Stimulated activated CD4-positive, alpha-beta T cell treated with anti-CD3 and anti-CD28 coated beads, Interleukin-12 subunit alpha, Interleukin-12 subunit beta, amount 100 ng/mL, for 4 hours (primary cell): ENCODE measurements around the gene JADE1.

Experiments used
- DNase-seq: peaks from one replicate; pipeline ENCODE4 v3.0.0-alpha.2; 2020

JADE1 gene

GRCh38 chr4:128846063-128846462 lies 36.6 kb downstream of the JADE1 start:
- no peak for DNase-seq

DNA sequence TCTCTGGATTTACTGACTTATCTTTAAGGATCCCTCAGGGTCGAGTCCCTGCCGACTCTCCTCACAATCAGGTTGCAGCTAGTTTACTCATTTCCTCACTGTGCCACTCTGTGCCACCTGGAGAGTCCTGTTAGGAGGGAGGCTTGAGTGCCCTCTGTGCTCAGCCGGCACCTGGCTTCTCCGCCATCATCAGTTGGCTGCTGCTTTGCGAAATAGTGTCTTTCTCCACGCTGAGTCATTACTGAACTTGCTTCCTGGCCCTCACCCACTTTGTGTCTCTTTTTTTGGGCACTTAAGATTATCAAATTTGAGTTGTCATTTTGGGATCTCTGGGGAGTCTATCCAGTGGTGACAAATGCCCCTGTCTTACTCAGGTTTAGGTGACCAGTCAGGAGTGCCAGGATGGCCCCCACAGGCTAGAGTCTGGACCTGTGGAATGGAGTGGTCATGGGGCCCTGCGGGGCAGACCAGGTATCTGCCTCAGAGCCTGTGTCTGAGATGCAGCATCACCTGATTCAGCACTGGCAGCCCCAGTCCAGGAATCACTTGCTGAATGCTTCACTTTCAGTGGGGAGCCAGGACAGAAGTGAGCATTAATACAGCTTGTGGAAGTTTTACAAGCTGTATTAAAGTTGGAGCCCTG lies 37.7 kb downstream of the JADE1 start:
- DNase-seq, result no peak

DNA sequence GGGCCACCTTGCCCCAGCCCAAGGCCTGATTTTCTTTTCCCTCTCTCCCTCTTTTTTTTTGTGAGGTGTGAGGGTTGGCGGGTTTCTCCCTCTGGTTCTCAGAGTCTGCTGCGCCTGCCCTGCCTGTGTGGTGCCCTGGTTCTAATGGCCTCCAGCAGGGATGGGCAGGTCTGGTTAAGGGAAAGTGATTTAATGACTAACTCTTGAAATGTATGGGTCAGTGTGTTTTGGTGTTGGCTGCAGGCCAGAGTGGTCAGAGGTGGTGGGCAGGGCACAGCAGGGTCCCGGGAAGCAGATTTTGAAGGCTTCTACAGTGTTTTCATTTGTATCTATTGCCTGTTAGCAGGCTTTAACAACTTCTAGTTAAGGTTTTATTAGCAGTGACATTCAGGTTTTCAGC lies 39.0 kb downstream of the JADE1 start:
- DNase-seq, result no peak

- no peak for DNase-seq
Measured at GRCh38 chr4:128850252-128850651, 40.8 kb downstream of the JADE1 start.

DNA sequence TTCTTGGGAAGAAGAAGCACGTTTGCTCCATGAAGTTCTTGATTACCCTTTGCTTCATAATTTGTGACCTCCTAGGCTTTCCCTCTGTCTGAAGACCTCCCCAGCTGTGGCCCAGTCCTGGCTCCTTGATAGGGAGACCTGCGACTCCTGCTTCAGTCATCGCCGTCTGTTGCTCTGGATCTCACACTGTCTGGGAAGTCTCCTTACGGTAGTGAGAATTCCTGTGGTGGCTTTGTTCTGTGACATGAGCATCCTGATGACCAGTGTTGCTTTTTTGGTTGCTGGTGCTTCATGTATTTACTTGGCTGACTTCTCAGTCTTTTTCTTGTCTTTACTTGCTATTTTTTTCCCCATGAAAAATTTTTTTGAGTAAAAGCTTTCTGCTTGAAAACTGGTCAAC lies 44.2 kb downstream of the JADE1 start:
- no peak for DNase-seq

- no peak for DNase-seq
Measured at GRCh38 chr4:128854433-128854832, 44.9 kb downstream of the JADE1 start.

GRCh38 chr4:128855621-128856020 lies 46.1 kb downstream of the JADE1 start:
- no peak for DNase-seq

GRCh38 chr4:128856246-128856645 lies 46.7 kb downstream of the JADE1 start:
- no peak for DNase-seq

GRCh38 chr4:128858879-128859671 lies 49.6 kb downstream of the JADE1 start:
- no peak for DNase-seq

DNA sequence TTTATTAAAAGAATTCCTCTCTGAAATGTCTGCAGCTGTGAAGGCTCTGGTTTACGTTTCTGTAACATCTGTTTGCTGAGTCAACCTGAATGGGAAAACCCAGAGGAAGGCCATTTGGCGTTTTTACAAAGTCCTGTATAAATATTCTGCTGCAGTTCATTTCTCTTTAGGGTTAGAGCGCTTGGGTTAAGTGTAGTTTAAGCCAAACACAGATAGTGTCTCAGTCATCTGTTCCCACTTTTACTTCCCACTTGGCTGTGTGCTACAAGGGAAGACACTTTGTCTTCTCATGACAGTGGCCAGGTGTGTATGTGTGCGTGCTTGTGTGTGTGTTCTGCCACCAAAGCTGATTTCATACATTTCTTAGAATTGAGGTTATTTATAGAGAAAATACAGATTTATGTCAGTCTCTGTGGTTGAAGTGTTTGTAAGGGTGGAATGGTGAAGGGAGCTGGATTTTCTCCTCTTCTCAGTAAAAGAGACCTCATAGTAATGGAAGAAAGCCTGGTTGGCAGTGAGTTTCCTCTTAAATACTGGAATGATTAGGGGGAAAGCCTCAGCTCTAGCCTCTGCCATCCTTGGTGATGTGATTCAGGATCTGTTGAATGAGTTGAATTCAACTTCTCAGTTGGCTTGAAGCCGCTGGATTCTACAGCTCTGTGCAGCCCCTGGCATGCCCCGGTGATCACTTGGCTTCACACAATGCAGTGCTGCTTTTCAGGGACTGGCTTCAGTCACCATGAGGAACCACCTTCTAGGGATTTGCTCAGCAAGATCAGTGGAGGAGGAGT lies 50.6 kb downstream of the JADE1 start:
- DNase-seq, result no peak

GRCh38 chr4:128861856-128862518 lies 52.5 kb downstream of the JADE1 start:
- no peak for DNase-seq

DNA sequence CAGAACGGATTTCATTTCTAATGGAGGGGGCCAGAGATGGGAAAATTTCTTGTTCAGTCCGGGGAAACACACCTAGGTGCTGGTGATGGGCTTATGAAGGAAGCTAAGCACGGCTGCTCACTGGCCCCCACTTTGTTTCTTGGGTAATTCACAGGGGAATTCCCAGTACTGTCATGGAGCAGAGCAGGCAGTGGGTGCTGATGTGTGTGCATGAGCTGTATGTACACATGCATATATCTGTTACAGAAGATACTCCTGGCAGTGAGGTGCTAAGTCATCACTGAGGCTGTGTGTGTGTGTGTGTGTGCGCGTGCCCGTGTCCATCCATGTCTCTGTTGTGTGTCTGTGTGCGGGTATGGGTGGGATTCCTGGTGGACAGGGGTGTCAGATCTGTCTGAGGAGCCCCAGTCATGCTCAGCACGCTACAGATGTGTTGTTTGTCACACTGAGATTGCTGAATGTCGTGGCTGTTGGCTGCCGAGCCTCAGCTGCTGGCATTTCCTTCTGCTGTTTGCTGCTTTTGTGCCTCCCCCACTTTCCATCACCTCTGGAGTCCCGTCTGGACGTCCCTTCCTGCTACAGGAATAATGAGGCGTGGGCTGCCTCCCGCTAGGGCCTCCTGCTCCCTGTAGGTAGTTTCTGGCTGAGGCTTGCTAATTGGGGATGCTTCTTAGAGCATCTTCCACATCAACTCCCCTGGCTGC lies 53.3 kb downstream of the JADE1 start:
- peak; percentile 28 for DNase-seq

DNA sequence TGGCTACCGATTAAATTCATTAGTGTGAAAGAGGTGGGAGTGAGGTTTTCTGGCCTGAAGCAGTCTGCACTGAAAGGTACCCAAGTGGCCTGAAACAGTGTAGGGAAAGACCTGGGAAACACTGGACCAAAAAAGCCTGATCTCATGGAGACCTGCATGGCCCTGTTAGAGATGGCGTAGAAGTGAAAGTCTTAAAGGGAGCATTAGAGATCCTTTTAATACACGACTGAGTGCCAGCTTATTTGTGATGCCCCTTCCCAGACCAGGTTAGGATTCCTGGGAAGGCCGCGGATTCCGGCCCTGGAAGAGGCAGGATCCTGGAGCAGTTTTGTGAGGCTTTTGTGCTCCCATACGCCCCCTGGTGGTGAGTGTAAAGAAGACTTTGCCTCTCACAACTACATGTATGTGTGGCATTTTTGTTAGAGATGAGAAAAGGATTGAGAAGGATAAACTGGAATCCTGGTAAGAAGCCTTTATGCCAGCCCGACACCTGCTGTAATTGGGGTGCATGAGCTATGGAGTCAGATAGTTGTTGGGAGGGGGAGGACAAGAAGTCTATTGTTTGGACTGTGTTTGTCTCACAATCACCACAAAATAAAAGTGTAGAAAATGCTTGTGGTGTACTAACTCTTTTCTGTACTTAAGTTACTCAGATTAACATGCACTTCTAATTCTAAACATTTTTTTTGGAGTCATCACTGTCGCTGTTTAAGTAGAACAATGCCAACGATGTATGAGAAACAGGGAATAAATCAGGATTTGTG lies 54.0 kb downstream of the JADE1 start:
- DNase-seq, result peak; percentile 57

DNA sequence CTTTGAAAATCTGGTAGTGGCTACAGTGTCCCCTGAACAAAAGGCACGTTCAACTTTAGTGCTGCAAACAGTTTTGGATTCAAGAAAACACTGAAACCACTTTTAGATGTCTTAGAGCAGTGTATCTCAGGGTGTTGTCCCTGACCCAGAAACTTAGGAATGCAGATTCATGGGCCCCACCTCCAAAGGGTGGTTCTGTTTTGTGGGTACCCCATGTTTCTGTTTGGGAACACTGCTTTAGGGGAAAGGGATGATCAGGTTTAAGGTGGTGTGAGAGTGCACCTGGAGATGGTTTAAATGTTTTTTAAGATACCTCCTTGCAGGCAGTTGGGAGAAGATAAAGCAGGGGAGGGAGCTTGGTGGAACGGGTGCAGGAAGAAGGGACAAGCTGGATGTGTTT lies 55.6 kb downstream of the JADE1 start:
- no peak for DNase-seq

GRCh38 chr4:128866269-128866668 lies 56.8 kb downstream of the JADE1 start:
- no peak for DNase-seq

GRCh38 chr4:128866691-128867090 lies 57.2 kb downstream of the JADE1 start:
- DNase-seq, result no peak

DNA sequence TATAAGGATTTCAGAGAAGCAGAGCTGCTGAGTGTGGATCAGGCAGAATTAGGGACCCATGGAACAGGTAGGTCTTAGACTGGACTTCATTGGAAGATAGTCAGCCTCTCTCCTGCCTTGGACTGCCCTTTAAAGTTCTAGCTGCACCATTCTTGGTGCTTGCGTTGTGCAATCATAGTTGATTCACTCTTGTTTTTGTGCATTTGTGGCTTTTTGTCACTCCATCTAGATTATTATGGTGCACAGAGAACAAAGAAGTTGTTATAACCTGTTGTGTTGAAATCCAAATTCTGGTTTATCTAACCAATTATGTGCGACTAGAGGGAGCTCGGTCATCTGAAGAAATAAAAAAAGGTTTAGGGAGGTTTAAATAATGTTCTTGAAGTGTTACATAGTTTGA lies 59.3 kb downstream of the JADE1 start:
- no peak for DNase-seq

DNA sequence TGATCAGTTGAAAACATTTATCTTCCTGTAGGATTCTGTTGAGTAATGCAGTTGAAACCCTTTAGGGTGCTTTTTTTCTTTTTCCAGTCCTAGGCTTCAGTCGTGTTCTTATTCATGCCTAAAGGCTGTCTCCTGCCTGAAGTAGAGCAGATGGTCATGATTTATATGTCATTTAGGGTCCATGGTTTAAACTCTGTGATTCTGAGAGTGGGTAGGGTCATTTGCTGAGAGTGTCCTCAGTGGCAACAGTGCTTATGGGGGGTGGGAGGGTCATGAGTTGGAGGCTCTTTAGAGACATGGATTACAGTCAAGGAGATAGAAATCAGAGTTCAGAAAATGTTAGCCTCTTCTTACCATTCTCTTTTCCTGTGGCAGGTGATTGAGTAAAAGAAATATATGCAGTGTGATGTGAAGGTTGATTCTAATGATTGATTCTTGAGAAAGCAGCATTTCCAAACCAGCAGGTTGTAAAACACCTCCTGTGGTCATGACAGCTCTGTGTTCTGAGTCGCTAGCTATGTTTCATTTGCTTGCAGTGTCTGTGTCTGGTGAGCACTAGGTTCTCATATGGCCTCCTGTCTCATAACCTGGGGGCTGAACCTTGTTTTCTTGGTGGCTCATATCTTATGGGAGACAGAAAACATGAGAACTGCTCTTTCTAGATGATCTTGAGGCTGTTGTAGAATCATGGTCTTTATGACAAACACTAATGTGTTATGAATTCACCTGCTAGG lies 60.4 kb downstream of the JADE1 start:
- no peak for DNase-seq

DNA sequence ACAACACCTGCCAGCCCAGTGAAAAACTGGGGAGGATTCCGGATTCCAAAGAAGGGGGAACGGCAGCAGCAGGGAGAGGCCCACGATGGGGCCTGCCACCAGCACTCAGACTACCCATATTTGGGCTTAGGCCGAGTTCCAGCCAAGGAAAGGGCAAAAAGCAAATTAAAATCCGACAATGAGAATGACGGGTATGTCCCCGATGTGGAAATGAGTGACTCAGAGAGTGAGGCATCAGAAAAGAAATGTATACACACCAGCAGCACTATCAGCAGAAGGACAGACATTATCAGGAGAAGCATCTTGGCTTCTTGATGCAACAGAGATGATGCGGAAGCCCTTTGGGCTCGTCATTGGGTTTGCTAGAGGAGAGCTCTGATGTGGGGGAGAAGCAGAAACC lies 62.4 kb downstream of the JADE1 start:
- DNase-seq, result no peak

DNA sequence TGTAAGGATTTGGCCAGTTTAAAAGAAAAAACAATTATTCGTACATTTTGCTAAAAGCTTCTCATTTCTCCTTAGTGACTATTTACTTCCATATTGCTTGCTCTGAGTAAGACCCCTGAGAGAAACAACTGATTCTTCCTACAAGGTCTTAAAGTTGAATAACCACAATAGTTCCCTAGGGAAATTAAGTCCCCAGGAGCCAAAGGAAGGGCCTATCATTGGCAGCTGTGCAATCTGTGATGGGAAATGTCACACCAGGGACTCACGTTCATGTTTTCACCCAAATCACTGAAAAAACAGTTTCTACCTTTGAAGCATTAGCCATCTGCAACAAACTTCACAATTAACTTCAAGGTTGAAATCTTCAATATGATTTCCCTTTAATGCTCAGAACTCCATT lies 66.7 kb downstream of the JADE1 start:
- DNase-seq, result no peak

- DNase-seq, result no peak
Measured at GRCh38 chr4:128877934-128878333, 68.4 kb downstream of the JADE1 start.
